GM13976 (cell line): ENCODE measurements around the gene CAV3.
"Not testable (repeated sequence)": the region's sequence is repeated elsewhere in the genome, so short reads cannot be mapped to it uniquely, and the experiment has no call there.

ENCODE experiments used
- DNase-seq: peaks from one replicate; pipeline ENCODE4 v3.0.0; 2012; ENCODE audit warnings: low spot score
- CTCF ChIP-seq: IDR thresholded peaks from 2 replicates; pipeline ENCODE4 v1.5.1; 2012; ENCODE audit warnings: borderline replicate concordance, mild to moderate bottlenecking; ENCODE audit not compliant: insufficient read depth; ENCODE audit errors: extremely low read depth, missing control alignments, control extremely low read depth
- in situ Hi-C: fragments of 300-500 bp; cut with MboI; formaldehyde crosslinking; loops from one replicate; pipeline ENCODE4 v1.12.0; 2022; ENCODE audit warnings: low sequenced_read_pairs, mixed read lengths, inconsistent platforms; ENCODE audit not compliant: unreplicated experiment

Gene CAV3

GRCh38 chr3:8733332-8734094, at the start of gene CAV3:
CAV3 (plus strand) TSS chr3:8733802; CDS start chr3:8733877, 75 bp downstream.
- DNase-seq, result no peak
- in situ Hi-C loops, result no loop called here
- TF ChIP-seq CTCF, result no peak

- DNase-seq, in situ Hi-C loops: not testable (repeated sequence)
These were observed 48.6 kb upstream of the CAV3 start for GRCh38 chr3:8684992-8685391.

- DNase-seq, in situ Hi-C loops: not testable (repeated sequence)
These were observed 42.3 kb upstream of the CAV3 start for GRCh38 chr3:8691295-8691694.

- TF ChIP-seq CTCF, result no peak
- in situ Hi-C loops, result no loop called here
- no peak for DNase-seq
These were observed 31.0 kb upstream of the CAV3 start for GRCh38 chr3:8702560-8702959.

- in situ Hi-C loops, result no loop called here
- DNase-seq, result no peak
- TF ChIP-seq CTCF, result no peak
These were observed 28.0 kb upstream of the CAV3 start for GRCh38 chr3:8705575-8705974.

GRCh38 chr3:8709287-8709686, 24.3 kb upstream of the CAV3 start:
- in situ Hi-C loops, result no loop called here

GRCh38 chr3:8709801-8710507, 23.6 kb upstream of the CAV3 start:
- TF ChIP-seq CTCF, result no peak
- in situ Hi-C loops, result no loop called here
- DNase-seq, result no peak

More at GRCh38 chr3:8709287-8709686, 24.3 kb upstream of the CAV3 start:
- no peak for DNase-seq
- TF ChIP-seq CTCF, result no peak
